HG03139 (cell line): Measurements from ENCODE around the gene SELL.
"Not testable (repeated sequence)": the region's sequence is repeated elsewhere in the genome, so short reads cannot be mapped to it uniquely, and the experiment has no call there.

Source experiments
- ATAC-seq: cut with Tn5 transposase; IDR thresholded peaks from one replicate; pipeline ENCODE4 v1.9.1; 2021; ENCODE audit not compliant: unreplicated experiment

SELL gene

DNA sequence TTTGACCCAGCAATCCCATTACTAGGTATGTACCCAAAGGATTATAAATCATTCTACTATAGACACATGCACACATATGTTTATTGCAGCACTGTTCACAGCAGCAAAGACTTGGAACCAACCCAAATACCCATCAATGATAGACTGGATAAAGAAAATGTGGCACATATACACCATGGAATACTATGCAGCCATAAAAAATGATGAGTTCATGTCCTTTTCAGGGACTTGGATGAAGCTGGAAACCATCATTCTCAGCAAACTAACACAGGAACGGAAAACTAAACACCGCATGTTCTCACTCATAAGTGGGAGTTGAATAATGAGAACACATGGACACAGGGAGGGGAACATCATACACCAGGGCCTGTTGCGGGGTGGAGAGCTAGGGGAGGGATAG lies 41.2 kb downstream of the SELL start:
- ATAC-seq: not testable (repeated sequence)

DNA sequence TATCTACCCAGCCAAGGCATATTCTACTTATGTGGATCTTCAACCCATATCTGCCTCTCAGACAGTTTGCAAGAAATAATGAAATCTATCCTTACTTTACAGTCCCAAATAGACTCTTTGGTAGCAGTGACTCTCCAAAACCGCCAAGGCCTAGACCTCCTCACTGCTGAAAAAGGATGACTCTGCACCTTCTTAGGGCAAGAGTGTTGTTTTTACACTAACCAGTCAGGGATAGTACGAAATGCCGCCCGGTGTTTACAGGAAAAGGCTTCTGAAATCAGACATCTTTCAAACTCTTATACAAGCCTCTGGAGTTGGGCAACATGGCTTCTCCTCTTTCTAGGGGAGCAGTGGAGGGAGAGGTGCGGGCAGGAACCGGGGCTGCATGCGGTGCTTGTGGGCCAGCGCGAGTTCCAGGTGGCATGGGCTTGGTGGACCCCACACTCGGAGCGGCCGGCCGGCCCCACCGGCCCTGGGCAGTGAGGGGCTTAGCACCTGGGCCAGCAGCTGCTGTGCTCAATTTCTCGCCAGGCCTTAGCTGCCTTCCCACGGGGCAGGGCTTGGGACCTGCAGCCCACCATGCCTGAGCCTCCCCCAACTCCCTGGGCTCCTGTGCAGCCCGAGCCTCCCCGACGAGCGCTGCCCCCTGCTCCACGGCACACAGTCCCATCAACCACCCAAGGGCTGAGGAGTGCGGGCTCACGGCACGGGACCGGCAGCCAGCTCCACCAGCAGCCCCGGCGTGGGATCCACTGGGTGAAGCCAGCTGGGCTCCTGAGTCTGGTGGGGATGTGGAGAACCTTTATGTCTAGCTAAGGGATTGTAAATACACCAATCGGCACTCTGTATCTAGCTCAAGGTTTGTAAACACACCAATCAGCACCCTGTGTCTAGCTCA lies 43.5 kb downstream of the SELL start:
- not testable (repeated sequence) for ATAC-seq

DNA sequence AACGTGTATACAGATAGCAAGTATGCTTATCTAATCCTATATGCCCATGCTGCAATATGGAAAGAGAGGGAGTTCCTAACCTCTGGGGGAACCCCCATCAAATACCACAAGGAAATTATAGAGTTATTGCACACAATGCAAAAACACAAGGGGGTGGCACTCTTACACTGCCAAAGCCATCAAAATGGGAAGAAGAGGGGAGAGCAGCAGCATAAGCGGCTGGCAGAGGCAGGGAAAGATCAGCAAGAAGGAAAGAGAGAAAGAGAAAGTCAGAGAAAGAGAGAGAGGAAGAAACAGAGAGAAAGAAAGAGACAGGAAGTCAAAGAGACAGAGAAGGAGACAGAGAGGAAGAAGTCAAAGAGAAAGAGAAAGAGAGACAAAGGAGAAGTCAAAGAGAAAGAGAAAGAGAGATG lies 44.2 kb downstream of the SELL start:
- ATAC-seq: not testable (repeated sequence)

DNA sequence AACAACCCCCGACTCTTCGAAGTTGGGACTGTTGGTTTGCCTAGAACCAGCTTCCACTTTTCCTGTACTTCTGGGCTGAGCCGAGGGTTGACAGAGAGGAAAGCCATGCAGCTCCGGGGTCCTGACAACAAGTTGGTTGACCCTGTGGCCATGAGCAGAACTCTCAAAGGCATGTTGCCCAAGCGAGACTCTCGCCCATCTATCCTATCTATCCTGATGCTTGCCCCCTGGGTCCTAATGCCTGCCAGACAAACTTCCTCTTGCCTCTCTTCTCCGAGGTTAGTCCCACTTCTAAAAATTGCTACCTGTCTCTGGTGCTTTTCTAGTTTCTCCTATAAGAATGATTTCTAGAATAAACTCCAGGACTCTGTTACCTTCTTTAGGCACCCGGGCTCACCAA lies 48.7 kb downstream of the SELL start:
- ATAC-seq: not testable (repeated sequence)

DNA sequence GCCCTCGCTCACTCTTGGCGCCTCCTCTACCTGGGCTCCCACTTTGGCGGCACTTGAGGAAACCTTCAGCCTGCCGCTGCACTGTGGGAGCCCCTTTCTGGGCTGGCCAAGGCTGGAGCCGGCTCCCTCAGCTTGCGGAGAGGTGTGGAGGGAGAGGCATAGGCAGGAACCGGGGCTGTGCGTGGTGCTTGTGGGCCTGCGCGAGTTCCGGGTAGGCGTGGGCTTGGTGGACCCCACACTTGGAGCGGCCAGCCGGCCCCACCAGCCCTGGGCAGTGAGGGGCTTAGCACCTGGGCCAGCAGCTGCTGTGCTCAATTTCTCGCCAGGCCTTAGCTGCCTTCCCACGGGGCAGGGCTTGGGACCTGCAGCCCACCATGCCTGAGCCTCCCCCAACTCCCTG lies 50.4 kb downstream of the SELL start:
- ATAC-seq: not testable (repeated sequence)

DNA sequence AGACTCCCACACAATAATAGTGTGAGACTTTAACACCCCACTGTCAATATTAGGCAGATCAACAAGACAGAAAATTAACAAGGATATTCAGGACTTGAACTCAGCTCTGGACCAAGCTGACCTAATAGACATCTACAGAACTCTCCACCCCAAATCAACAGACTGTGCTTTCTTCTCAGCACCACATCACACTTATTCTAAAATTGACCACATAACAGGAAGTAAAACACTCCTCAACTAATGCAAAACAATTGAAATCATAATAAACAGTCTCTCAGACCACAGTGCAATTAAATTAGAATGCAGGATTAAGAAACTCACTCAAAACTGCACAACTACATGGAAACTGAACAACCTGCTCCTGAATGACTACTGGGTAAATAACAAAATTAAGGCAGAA lies 52.6 kb downstream of the SELL start:
- ATAC-seq: not testable (repeated sequence)

DNA sequence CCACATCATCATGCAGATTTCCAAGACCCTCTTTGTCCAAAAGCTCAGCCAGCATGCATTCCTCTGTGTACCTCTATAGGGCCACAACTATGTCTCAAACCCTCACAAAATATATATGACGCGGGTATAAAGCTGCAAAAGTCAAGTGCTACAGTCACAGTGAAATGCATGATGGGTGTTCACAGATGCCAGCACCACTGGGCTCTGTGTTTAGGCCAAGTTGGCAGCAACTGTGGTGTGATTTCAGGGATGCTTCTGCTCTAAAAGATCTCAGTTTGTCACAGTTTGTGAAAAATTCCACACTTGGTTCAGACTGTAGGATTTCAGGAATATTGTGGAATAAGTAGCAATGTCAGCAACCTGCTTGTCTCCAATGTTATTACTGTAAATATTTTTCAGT lies 57.5 kb downstream of the SELL start:
- no peak for ATAC-seq

DNA sequence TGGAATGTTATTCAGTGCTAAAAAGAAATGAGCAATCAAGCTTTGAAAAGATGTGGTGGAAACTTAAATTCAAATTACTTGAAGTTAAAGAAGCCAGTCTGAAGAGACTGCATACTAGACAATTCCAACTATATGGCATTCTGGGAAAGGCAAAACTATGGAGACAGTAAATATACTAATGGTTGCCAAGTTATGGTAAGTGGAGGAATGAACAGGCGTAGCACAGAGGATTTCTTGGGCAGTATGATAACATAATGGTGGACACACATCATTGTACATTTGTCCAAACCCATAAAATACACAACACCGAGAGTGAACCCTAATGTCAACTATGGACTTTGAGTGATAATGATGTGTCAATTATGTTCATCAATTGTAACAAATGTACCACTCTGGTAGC lies 60.4 kb downstream of the SELL start:
- ATAC-seq: no peak

DNA sequence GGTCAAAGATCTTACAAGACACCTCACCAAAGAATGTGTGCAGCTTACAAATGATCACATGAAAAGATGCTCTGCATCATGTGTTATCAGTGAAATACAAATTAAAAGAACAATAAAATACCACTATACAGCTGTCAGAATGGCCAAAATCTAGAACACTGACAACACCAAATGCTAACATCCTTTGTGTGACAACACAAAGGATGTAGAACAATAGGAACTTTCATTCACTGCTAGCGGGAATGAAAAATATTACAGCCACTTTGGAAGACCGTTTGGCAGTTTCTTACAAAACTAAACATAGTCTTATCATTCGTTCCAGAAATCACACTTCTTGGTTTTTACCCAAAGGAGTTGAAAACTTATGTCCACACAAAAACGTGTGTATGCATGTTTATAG lies 60.9 kb downstream of the SELL start:
- ATAC-seq: no peak

DNA sequence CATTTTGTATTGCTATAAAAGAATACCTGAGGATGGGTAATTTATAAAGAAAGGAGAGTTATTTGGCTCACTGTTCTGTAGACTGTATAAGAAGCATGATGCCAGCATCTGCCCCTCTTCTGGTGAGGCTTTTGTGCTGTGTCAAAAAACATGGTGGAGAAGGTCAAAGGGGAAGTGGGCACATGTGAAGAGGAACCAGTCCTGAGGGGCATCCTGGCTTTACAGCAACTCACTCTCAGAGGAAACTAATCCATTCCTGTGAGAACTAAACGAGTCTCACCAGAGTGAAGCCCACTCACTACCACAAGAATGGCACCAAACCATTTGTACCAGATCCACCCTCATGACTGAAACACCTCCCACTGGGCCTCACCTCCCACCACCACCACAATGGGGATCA lies 62.7 kb downstream of the SELL start:
- no peak for ATAC-seq

DNA sequence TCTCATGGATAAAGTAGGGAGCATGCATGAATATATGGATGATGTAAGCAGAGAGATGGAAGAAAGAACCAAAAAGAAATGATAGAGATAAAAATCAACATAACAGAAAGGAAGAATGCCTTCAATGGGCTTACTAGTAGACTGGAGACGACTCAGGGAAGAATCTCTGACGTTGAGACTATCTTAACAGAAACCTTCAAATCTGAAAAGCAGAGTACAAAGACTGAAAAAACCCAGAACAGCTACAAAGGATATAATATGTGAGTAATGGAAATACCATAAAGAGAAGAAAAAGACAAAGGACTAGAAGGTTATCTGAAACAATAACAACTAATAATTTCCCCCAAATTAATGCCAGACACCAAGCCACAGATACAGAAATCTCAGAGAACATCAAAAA lies 63.2 kb downstream of the SELL start:
- no peak for ATAC-seq

DNA sequence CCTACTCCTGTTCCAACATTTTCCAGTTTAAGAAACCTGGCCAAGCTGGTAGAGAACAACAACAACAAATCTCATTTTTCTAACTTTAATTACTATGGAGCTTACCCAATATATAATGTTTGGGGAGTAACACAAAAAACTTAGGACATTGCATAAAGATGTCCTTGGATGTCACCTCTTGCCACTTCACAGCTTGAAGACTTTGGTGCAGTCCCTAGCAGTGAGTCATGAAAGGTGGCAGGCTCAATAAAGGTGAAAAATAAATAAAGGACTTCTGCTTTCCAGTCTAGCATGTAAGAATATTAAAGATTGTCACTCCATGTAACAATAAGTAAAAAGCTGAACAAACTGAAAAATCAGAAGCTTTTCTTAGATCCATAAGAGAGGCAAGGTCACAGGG lies 63.9 kb downstream of the SELL start:
- ATAC-seq: no peak

DNA sequence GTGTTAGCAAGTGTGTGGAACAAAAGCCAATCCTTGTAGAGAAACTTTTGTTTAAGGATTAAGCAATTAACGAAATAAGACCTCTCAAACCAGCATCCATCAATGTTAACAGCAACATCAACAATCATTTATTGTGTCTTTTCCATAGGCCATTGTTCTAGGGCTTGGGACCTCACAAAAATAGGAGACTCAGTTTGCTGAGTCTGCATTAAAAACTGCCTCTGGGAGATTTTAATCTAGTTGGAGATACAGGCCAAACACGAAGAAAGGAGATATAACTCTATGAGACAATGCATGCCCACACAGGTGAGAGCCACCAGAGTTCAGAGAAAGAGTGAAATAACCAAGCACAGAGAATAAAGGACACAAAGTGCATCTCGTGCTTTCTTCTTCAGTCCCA lies 67.1 kb downstream of the SELL start:
- no peak for ATAC-seq
